Measurements from ENCODE around the gene CHMP2A. TPM values are rescaled to one million over a fixed set of nuclear protein-coding genes. Genes with fewer than 3 reads are reported as not detected.

Gene CHMP2A
- total RNA-seq, 4 donors from 2014 or later = 90.0 to 146 (median 128) TPM

DNA sequence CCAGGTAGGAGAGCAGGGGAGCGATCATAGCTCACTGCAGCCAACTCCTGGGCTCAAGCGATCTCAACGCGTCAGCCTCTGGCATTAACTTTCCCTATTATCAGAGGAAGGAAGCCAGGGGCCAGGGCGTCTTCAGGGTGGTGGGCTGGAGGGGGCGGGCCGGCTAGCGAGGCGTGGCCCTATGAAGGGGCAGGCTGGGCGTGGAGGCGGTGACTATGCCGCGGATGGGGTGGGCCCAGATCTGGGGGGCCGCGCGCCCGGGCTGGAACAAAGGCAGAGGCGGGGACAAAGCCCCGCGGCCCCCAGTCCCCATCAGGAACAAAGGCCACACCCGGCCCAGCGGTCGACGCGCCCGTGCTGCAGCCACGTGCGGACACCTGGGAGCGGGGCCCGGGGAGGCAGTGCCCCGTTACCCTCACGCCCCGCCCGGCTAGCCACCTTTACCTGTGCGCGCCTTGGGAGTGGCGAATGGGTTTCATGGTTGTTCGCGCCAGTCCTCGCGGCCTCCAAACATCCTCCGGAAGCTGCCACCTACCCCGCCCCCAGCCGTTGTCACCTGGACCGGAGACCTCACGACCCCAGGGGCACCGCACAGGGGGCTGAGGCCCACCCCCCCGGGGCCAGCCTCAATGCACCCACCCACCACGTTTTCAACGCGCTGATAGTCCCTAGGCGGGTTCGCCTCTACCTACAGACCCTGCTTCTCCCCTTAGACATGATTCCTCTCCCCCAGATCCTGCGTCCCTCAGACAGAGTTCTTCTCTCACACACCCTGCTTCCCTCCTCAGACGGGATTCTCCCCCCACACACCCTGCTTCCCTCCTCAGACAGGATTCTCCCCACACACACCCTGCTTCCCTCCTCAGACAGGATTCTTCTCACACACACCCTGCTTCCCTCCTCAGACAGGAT is 16.4 kb downstream of the CHMP2A start:
- WGBS, 2 donors = 3% methylated on average over 22 to 51 of the region's 55 CpGs

DNA sequence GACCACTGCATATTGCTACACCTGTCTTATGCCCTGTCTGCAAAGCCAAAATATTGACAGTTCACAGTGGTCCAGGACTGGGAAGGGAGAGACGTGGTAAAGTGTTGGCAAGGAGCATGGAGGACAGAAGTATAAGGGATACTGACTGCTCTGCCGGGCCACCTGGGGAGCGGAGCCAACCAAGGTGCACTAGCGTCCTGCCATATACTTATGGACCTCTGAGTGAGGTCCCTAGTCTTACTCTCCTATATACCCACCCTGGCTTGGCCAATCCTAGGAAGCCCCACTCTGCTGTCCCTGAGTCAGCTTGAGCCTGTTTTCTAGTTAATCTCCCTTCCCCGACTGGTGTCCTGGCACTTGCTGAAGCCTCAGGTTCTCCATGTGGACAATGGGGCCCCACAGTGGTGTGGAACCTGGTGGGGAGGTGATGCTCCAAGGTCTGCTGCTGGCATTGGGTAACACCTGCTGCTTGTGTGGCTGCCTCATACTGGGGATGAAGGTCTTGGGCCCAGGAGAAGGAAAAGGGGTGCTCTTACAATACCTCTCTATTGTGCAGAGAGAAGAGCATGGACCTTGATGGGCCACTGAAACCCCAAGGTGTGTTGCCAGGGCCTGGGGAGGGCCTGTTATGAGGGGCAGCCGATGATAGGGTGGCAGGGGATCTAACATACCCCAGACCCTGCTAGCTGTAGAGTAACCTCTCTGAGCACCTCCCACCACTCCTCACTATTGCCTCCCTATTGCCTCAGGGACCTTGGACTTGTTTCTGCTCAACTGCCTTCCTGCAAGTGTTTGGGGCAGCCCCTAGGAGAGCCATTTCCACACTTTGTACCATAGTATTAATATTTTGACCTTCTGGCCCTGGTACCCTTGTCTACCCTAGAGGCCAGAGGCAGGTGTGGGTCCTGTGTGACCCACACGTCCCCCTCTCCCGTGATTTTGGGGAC is 17.8 kb downstream of the CHMP2A start:
- Histone ChIP-seq H3K4me3 (no peak overlapping the region), H3K27me3 (peaks cover 0 to 36% of the 10 kb centered on the region in 2 donors), H3K4me1 (peaks cover 0 to 6% (median 3%) of the 10 kb centered on the region in 4 donors), H3K9me3 (no peaks in the 10 kb centered on the region), H3K27ac (no peak overlapping the region), H3K36me3 (no peaks in the 10 kb centered on the region)
- TF ChIP-seq POLR2A (IDR thresholded peaks at IDR 0.05) (no peak), EP300 (IDR thresholded peaks at IDR 0.05) (no peak)
- TF ChIP-seq, protein P1, sequence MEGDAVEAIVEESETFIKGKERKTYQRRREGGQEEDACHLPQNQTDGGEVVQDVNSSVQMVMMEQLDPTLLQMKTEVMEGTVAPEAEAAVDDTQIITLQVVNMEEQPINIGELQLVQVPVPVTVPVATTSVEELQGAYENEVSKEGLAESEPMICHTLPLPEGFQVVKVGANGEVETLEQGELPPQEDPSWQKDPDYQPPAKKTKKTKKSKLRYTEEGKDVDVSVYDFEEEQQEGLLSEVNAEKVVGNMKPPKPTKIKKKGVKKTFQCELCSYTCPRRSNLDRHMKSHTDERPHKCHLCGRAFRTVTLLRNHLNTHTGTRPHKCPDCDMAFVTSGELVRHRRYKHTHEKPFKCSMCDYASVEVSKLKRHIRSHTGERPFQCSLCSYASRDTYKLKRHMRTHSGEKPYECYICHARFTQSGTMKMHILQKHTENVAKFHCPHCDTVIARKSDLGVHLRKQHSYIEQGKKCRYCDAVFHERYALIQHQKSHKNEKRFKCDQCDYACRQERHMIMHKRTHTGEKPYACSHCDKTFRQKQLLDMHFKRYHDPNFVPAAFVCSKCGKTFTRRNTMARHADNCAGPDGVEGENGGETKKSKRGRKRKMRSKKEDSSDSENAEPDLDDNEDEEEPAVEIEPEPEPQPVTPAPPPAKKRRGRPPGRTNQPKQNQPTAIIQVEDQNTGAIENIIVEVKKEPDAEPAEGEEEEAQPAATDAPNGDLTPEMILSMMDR (IDR thresholded peaks at IDR 0.05) = no peak
- 84 to 94% methylated on average over 8 of the region's 8 CpGs for WGBS, 2 donors
- no peak for DNase-seq (ENCODE audit: low spot score in 2 of 2)

More for the DNA sequence above, 16.4 kb downstream of the CHMP2A start:
- Histone ChIP-seq H3K4me3 (peak overlapping the region in 3 of 4 donors; percentile 16 to 37 (median 28)), H3K4me1 (peaks cover 0 to 13% (median 6%) of the 10 kb centered on the region in 4 donors), H3K9me3 (no peaks in the 10 kb centered on the region), H3K27ac (peak overlapping the region in 1 of 4 donors; percentile 7), H3K36me3 (no peaks in the 10 kb centered on the region), H3K27me3 (peaks cover 0 to 36% of the 10 kb centered on the region in 2 donors)
- no peak for DNase-seq (ENCODE audit: low spot score in 2 of 2)
- TF ChIP-seq, protein P1 (IDR thresholded peaks at IDR 0.05) = no peak
- TF ChIP-seq POLR2A (IDR thresholded peaks at IDR 0.05) (no peak), EP300 (IDR thresholded peaks at IDR 0.05) (no peak)

DNA sequence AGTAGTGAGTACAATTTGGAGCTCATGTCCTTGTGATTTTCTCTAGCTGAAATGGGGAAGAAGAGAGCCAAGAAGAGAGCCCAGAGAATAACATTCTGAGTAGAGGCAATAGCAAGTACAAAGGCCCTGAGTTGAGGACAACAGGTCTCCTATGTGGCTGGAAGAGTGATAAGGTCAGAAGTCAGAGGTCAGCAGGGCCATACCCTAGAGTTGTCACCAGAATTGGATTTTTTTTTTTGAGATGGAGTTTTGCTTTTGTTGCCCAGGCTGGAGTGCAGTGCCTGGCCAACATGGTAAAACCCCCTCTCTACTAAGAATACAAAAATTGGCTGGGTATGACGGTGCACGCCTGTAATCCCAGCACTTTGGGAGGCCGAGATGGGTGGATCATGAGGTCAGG is 19.0 kb downstream of the CHMP2A start:
- TF ChIP-seq EP300 (IDR thresholded peaks at IDR 0.05) (no peak), POLR2A (IDR thresholded peaks at IDR 0.05) (no peak)
- TF ChIP-seq, protein P1 (IDR thresholded peaks at IDR 0.05) = no peak
- H3K27me3 ChIP-seq = peaks cover 0 to 41% of the 10 kb centered on the region in 2 donors
- no peak for DNase-seq (ENCODE audit: low spot score in 2 of 2)
- WGBS, 2 donors = 76 to 78% methylated on average over 3 of the region's 3 CpGs
- H3K9me3 ChIP-seq = no peaks in the 10 kb centered on the region
- H3K4me3 ChIP-seq = no peak overlapping the region
- no peaks in the 10 kb centered on the region for H3K36me3 ChIP-seq
- H3K27ac ChIP-seq = no peak overlapping the region
- H3K4me1 ChIP-seq = peaks cover 0 to 6% (median 3%) of the 10 kb centered on the region in 4 donors

DNA sequence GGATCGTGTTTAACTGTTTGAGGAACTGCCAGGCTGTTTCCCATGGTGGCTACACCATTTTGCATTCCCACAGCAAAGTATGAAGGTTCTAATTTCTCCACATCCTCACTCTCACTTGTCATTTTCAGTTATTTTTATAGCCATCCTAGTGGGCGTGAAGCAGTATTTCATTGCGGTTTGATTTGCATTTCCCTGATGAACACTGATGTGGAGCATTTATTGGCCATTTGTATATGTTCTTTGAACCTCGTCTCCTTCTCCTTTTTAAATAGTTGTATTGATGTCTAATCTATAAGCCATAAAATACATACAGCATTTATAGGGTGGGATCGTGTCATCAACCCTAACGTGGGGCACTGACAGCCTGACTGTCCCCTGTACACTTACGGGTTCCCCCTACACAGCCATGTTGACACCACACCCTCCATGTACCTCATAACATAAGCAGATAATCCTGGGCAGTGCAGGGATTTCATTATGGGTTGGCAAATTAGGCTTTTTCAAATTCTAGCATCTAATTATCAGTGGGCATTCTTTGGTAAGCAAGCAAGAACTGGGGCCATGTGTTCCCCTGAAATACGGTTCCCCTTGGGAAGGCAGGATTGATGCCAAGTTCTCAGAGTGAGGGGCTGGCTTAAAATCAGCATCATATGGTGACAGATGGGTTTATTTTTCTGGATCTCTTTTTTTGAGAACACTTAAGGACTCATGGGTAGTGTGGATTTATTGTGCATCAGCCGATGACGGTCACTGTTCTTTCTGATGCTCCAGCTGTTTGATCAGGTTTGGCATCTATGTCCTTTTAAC is 23.7 kb downstream of the CHMP2A start:
- Histone ChIP-seq H3K4me1 (no peaks in the 10 kb centered on the region), H3K9me3 (no peaks in the 10 kb centered on the region), H3K36me3 (no peaks in the 10 kb centered on the region), H3K4me3 (no peak overlapping the region), H3K27ac (no peak overlapping the region), H3K27me3 (peaks cover 0 to 23% of the 10 kb centered on the region in 2 donors)
- 65 to 68% methylated on average over 10 of the region's 10 CpGs for WGBS, 2 donors
- TF ChIP-seq, protein P1 (IDR thresholded peaks at IDR 0.05) = no peak
- TF ChIP-seq POLR2A (IDR thresholded peaks at IDR 0.05) (no peak), EP300 (IDR thresholded peaks at IDR 0.05) (no peak)
- DNase-seq (ENCODE audit: low spot score in 2 of 2) = no peak
